HCT116 (cell line): ENCODE results near the gene FBH1. TPM values are rescaled to one million over a fixed set of nuclear protein-coding genes. Genes with fewer than 3 reads are reported as not detected.

Source experiments
- ATAC-seq: fragments of 200-7000 bp; cut with Tn5 transposase; 2 replicates; pipeline ENCODE4 v1.9.1; 2020; ENCODE audit warnings: mild to moderate bottlenecking, moderate library complexity
- BruUV-seq: library from RNA; stranded (reverse); fragments of 400-500 nt; replicated peaks from 2 replicates; lab custom pipeline; 2021; lab: Mats Ljungman, UMichigan
- CTCF ChIA-PET: fragments of 300-600 bp; sonication (Branson Sonifier 250); formaldehyde crosslinking; loops from one replicate; lab custom pipeline; 2021; ENCODE audit warnings: antibody characterized with exemption; lab: Charles Lee
- POLR2A ChIA-PET: fragments of 300-600, 350-600 bp; sonication (Branson Sonifier 250); formaldehyde crosslinking; loops from one replicate; lab custom pipeline; 2021; ENCODE audit warnings: antibody characterized with exemption; lab: Charles Lee
- RAD21 ChIA-PET, 2 experiments: fragments of 300-600 bp; sonication (Branson Sonifier 250); formaldehyde crosslinking; loops; one replicate each; lab custom pipeline; 2023; ENCODE audit warnings: low total read pairs in 2 of 2; ENCODE audit not compliant: uncharacterized antibody in 2 of 2, unreplicated experiment in 2 of 2, low non-redundant PET in 1 of 2; lab: Charles Lee
- DNase-seq: peaks from one replicate; pipeline ENCODE4 v3.0.0-alpha.2; 2010; ENCODE audit warnings: low read depth, low spot score
- H2AFZ ChIP-seq: fragments of 200-600 bp; shearing (Covaris generic), sonication (generic); 2 replicates; pipeline ENCODE4 v1.6.1; 2017; ENCODE audit warnings: low read depth, mixed run types, mixed read lengths, antibody characterized with exemption, low read length; ENCODE audit not compliant: poor library complexity, severe bottlenecking
- H3K27ac ChIP-seq: 2 replicates; pipeline ENCODE4 v1.5.1; 2012; ENCODE audit warnings: low read depth, low read length
- H3K27me3 ChIP-seq: fragments of 200-600 bp; sonication (generic); 2 replicates; pipeline ENCODE4 v1.6.1; 2016; ENCODE audit warnings: mixed run types, low read length, mixed read lengths; ENCODE audit not compliant: insufficient read depth
- H3K36me3 ChIP-seq, 2 experiments: fragments of 200-500 bp in 1 of 2; fragments of 200-600 bp in 1 of 2; sonication (Bioruptor generic) in 1 of 2; sonication (generic) in 1 of 2; 2 replicates each; pipeline versions ENCODE4 v1.5.1 to v1.6.1; 2014 to 2016; ENCODE audit warnings: low read length in 2 of 2, inconsistent platforms in 1 of 2, mixed read lengths in 1 of 2, mixed run types in 1 of 2; ENCODE audit not compliant: insufficient read depth in 2 of 2, control insufficient read depth in 1 of 2
- H3K4me1 ChIP-seq, 2 experiments: fragments of 200-600 bp in 1 of 2; sonication (generic) in 1 of 2; 2 replicates each; pipeline versions ENCODE4 v1.5.1 to v1.6.1; 2012 to 2017; ENCODE audit warnings: low read length in 2 of 2, inconsistent platforms in 1 of 2, mild to moderate bottlenecking in 1 of 2, mixed read lengths in 1 of 2, mixed run types in 1 of 2, moderate library complexity in 1 of 2; ENCODE audit not compliant: insufficient read depth in 2 of 2, control insufficient read depth in 1 of 2
- H3K4me2 ChIP-seq: fragments of 200-600 bp; sonication (generic); 2 replicates; pipeline ENCODE4 v1.6.1; 2017; ENCODE audit warnings: mixed run types, low read length, mixed read lengths
- H3K4me3 ChIP-seq, 2 experiments: fragments of 200-600 bp in 1 of 2; sonication (generic) in 1 of 2; replicated peaks in 1 of 2; 2 replicates each; pipeline ENCODE4 v1.5.1; 2011 to 2016; ENCODE audit warnings: low read length in 2 of 2, control low read depth in 1 of 2, low read depth in 1 of 2, mild to moderate bottlenecking in 1 of 2, mixed read lengths in 1 of 2, mixed run types in 1 of 2
- H3K79me2 ChIP-seq: fragments of 200-600 bp; sonication (generic); 2 replicates; pipeline ENCODE4 v1.6.1; 2017; ENCODE audit warnings: mild to moderate bottlenecking, mixed run types, low read length, moderate library complexity, mixed read lengths; ENCODE audit not compliant: insufficient read depth
- H3K9ac ChIP-seq: fragments of 200-600 bp; sonication (generic); 2 replicates; pipeline ENCODE4 v1.6.1; 2016; ENCODE audit warnings: low read length, mixed read lengths
- H3K9me2 ChIP-seq: fragments of 200-600 bp; sonication (generic), shearing (Covaris generic); 2 replicates; pipeline ENCODE4 v1.6.1; 2017; ENCODE audit warnings: mixed run types, mild to moderate bottlenecking, moderate library complexity; ENCODE audit not compliant: insufficient read depth
- H3K9me3 ChIP-seq, 2 experiments: fragments of 200-500 bp in 1 of 2; fragments of 200-600 bp in 1 of 2; sonication (Bioruptor generic) in 1 of 2; sonication (generic) in 1 of 2; 2 replicates each; pipeline ENCODE4 v1.6.1; 2014 to 2017; ENCODE audit warnings: low read length in 2 of 2, mixed read lengths in 2 of 2, inconsistent platforms in 1 of 2, low read depth in 1 of 2, mild to moderate bottlenecking in 1 of 2, mixed run types in 1 of 2, moderate library complexity in 1 of 2; ENCODE audit not compliant: control insufficient read depth in 1 of 2, insufficient read depth in 1 of 2
- H4K20me1 ChIP-seq: fragments of 200-600 bp; sonication (generic), shearing (Covaris generic); 2 replicates; pipeline ENCODE4 v1.6.1; 2017; ENCODE audit warnings: mixed run types, mild to moderate bottlenecking, moderate library complexity; ENCODE audit not compliant: insufficient read depth
- CBX3 ChIP-seq: IDR thresholded peaks from 2 replicates; pipeline ENCODE4 v1.6.1; 2012; ENCODE audit warnings: low read depth
- ELF1 ChIP-seq: IDR thresholded peaks from 2 replicates; pipeline ENCODE4 v1.6.1; 2012; ENCODE audit warnings: low read depth, borderline replicate concordance
- EZH2 ChIP-seq: fragments of 200-600 bp; sonication (generic); IDR thresholded peaks from 2 replicates; pipeline ENCODE4 v1.6.1; 2017; ENCODE audit warnings: antibody characterized with exemption, mixed run types
- EZH2phosphoT487 ChIP-seq: fragments of 200-600 bp; IDR thresholded peaks from 2 replicates; pipeline ENCODE4 v1.6.1; 2018; ENCODE audit warnings: antibody characterized with exemption, borderline replicate concordance
- FOSL1 ChIP-seq: IDR thresholded peaks from 2 replicates; pipeline ENCODE4 v1.6.1; 2012; ENCODE audit warnings: low read depth
- JUND ChIP-seq: IDR thresholded peaks from 2 replicates; pipeline ENCODE4 v1.6.1; 2012
- POLR2AphosphoS5 ChIP-seq: IDR thresholded peaks from 2 replicates; pipeline ENCODE4 v1.6.1; 2011; ENCODE audit warnings: mild to moderate bottlenecking, low read depth, low read length, moderate library complexity
- REST ChIP-seq: IDR thresholded peaks from 2 replicates; pipeline ENCODE4 v1.6.1; 2012; ENCODE audit warnings: low read depth
- SIN3A ChIP-seq: IDR thresholded peaks from 2 replicates; pipeline ENCODE4 v1.6.1; 2012; ENCODE audit warnings: low read depth
- SP1 ChIP-seq: IDR thresholded peaks from 2 replicates; pipeline ENCODE4 v1.6.1; 2012; ENCODE audit warnings: low read depth
- SRF ChIP-seq: IDR thresholded peaks from 2 replicates; pipeline ENCODE4 v1.6.1; 2012; ENCODE audit warnings: low read depth
- YY1 ChIP-seq: IDR thresholded peaks from 2 replicates; pipeline ENCODE4 v1.6.1; 2011; ENCODE audit warnings: low read length, low read depth, moderate library complexity, mild to moderate bottlenecking; ENCODE audit not compliant: insufficient replicate concordance; ENCODE audit errors: extremely low read depth
- ZBTB33 ChIP-seq: IDR thresholded peaks from 2 replicates; pipeline ENCODE4 v1.6.1; 2011; ENCODE audit warnings: mild to moderate bottlenecking, low read length, moderate library complexity; ENCODE audit not compliant: insufficient replicate concordance; ENCODE audit errors: extremely low read depth
- ZNF274 ChIP-seq: fragments of 200-500 bp; sonication (Bioruptor generic); IDR thresholded peaks from 2 replicates; pipeline ENCODE4 v1.6.1; 2014; ENCODE audit warnings: mild to moderate bottlenecking, low read depth, low read length, inconsistent platforms
- intact Hi-C: fragments of 100-400 bp; cut with micrococcal nuclease; formaldehyde crosslinking; loops from 2 replicates; pipeline ENCODE4 v1.10.0; 2022
- total RNA-seq: library from RNA; stranded (reverse); gene quantifications from one replicate; pipeline ENCODE4 v1.2.1, GENCODE V29; 2021; ENCODE audit not compliant: unreplicated experiment
- TF ChIP-seq, protein P1 (sequence below), 3 experiments: fragments of 200-600 bp in 1 of 3; sonication (generic) in 1 of 3; IDR thresholded peaks in 2 of 3; conservative IDR thresholded peaks in 1 of 3; 2 replicates each; pipeline ENCODE4 v1.5.1; 2012 to 2017; ENCODE audit warnings: low read depth in 2 of 3, low read length in 2 of 3, antibody characterized with exemption in 1 of 3, borderline replicate concordance in 1 of 3, control low read depth in 1 of 3, mild to moderate bottlenecking in 1 of 3, mixed read lengths in 1 of 3, mixed run types in 1 of 3, moderate library complexity in 1 of 3; ENCODE audit not compliant: insufficient read depth in 1 of 3

FBH1 gene
- total RNA-seq, 1 experiment from 2014 or later: 70.2 TPM

GRCh38 chr10:5932345-5932744 lies 42.3 kb downstream of the FBH1 start:
- Histone ChIP-seq H4K20me1 (no peaks in the 10 kb centered on the region), H3K9ac (no peak overlapping the region), H2AFZ (no peak overlapping the region), H3K4me1 (no peaks in the 10 kb centered on the region)
- no peak for ATAC-seq
- TF ChIP-seq SRF (no peak), SP1 (no peak), ZBTB33 (no peak), YY1 (no peak), FOSL1 (no peak), REST (no peak), POLR2AphosphoS5 (no peak), SIN3A (no peak), CBX3 (no peak), ZNF274 (no peak), ELF1 (no peak), EZH2phosphoT487 (no peak), JUND (no peak), EZH2 (no peak)
- TF ChIP-seq, protein P1, sequence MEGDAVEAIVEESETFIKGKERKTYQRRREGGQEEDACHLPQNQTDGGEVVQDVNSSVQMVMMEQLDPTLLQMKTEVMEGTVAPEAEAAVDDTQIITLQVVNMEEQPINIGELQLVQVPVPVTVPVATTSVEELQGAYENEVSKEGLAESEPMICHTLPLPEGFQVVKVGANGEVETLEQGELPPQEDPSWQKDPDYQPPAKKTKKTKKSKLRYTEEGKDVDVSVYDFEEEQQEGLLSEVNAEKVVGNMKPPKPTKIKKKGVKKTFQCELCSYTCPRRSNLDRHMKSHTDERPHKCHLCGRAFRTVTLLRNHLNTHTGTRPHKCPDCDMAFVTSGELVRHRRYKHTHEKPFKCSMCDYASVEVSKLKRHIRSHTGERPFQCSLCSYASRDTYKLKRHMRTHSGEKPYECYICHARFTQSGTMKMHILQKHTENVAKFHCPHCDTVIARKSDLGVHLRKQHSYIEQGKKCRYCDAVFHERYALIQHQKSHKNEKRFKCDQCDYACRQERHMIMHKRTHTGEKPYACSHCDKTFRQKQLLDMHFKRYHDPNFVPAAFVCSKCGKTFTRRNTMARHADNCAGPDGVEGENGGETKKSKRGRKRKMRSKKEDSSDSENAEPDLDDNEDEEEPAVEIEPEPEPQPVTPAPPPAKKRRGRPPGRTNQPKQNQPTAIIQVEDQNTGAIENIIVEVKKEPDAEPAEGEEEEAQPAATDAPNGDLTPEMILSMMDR (IDR thresholded peaks at IDR 0.05 in 2 of 3, conservative IDR thresholded peaks at IDR 0.05 in 1 of 3; ENCODE audit: borderline replicate concordance in 1 of 3, insufficient read depth in 1 of 3, low read depth in 2 of 3, low read length in 2 of 3): no peak
- TF ChIP-seq, all 23 proteins: peak for 0
- DNase-seq: no peak
- Histone ChIP-seq H3K27me3 (no peaks in the 10 kb centered on the region), H3K9me2 (no peaks in the 10 kb centered on the region), H3K36me3 (peaks cover 41 to 46% of the 10 kb centered on the region in 2 experiments; a peak in 3 of 4 replicates), H3K4me2 (no peak overlapping the region), H3K4me3 (no peak overlapping the region), H3K27ac (no peak overlapping the region), H3K9me3 (no peaks in the 10 kb centered on the region), H3K79me2 (no peaks in the 10 kb centered on the region)
- intact Hi-C loops: no loop called here
- CTCF ChIA-PET: no interaction called here
- POLR2A ChIA-PET: no interaction called here
- RAD21 ChIA-PET: no interaction called here
- BruUV-seq: no TSS peak
